Activated CD4-positive, alpha-beta T cell treated with anti-CD3 and anti-CD28 coated beads, Interleukin-2, amount 10 ng/mL, durations not matched to agents 7 days and 5 days (primary cell): Measurements from ENCODE around the gene C6orf136. TPM values are rescaled to one million over a fixed set of nuclear protein-coding genes. Genes with fewer than 3 reads are reported as not detected.
"Not testable (repeated sequence)": the region's sequence is repeated elsewhere in the genome, so short reads cannot be mapped to it uniquely, and the experiment has no call there.

ENCODE experiments used
- CTCF ChIA-PET: fragments of 350-600 bp; sonication (Branson Sonifier 250); formaldehyde crosslinking; loops from one replicate; lab custom pipeline; 2021; ENCODE audit warnings: antibody characterized with exemption; lab: Charles Lee
- POLR2A ChIA-PET: fragments of 350-600 bp; sonication (Branson Sonifier 250); formaldehyde crosslinking; loops from one replicate; lab custom pipeline; 2021; ENCODE audit warnings: antibody characterized with exemption; lab: Charles Lee
- DNase-seq: peaks from one replicate; pipeline ENCODE4 v3.0.0-alpha.2; 2020
- H3K27ac Mint-ChIP-seq: one replicate; pipeline ENCODE4 v1.8.0; 2021; ENCODE audit warnings: mild to moderate bottlenecking, moderate library complexity, mixed read lengths
- H3K27me3 Mint-ChIP-seq: one replicate; pipeline ENCODE4 v1.8.0; 2021; ENCODE audit warnings: mixed read lengths
- H3K36me3 Mint-ChIP-seq: one replicate; pipeline ENCODE4 v1.8.0; 2021; ENCODE audit warnings: low read depth, mixed read lengths
- H3K4me1 Mint-ChIP-seq: one replicate; pipeline ENCODE4 v1.8.0; 2021; ENCODE audit warnings: mixed read lengths
- H3K4me3 Mint-ChIP-seq: one replicate; pipeline ENCODE4 v1.8.0; 2021; ENCODE audit warnings: mild to moderate bottlenecking, moderate library complexity, mixed read lengths
- H3K9me3 Mint-ChIP-seq: one replicate; pipeline ENCODE4 v1.8.0; 2021; ENCODE audit warnings: mixed read lengths
- total RNA-seq, 2 experiments: library from RNA; stranded (reverse); gene quantifications; one replicate each; pipeline ENCODE4 v1.2.3, GENCODE V29; 2021

Gene C6orf136
- total RNA-seq, 2 experiments from 2014 or later: 23.2 to 23.9 TPM

GRCh38 chr6:30645989-30646388, 944 bp upstream of the C6orf136 start:
- Mint-ChIP-seq H3K9me3 (no peaks in the 10 kb centered on the region), H3K4me3 (peak overlapping the region; percentile 85), H3K36me3 (peaks cover 8% of the 10 kb centered on the region), H3K27ac (no peak overlapping the region), H3K4me1 (peaks cover 39% of the 10 kb centered on the region), H3K27me3 (no peaks in the 10 kb centered on the region)
- ChIA-PET CTCF (interaction anchor here (1.5 kb wide), 1 partner anchor 33 kb away, joined by 4 read pairs; no protein-coding TSS in a partner anchor), POLR2A (interaction anchor here (0.5 kb wide), 1 partner anchor 89 kb away, joined by 3 read pairs; the partner anchor contains the start of gene PRR3)
- no peak for DNase-seq

- ChIA-PET CTCF (no interaction called here), POLR2A (no interaction called here)
- Mint-ChIP-seq H3K4me3 (peak overlapping the region; percentile 85), H3K9me3 (no peaks in the 10 kb centered on the region), H3K4me1 (peaks cover 29% of the 10 kb centered on the region), H3K36me3 (peaks cover 22% of the 10 kb centered on the region), H3K27me3 (no peaks in the 10 kb centered on the region), H3K27ac (peak overlapping the region; percentile 94)
- DNase-seq: peak; percentile 74
Observed at GRCh38 chr6:30647242-30648116, 546 bp downstream of the C6orf136 start.

GRCh38 chr6:30651143-30651542, 4.2 kb downstream of the C6orf136 start:
- no peaks in the 10 kb centered on the region for H3K9me3 Mint-ChIP-seq
- H3K36me3 Mint-ChIP-seq: peaks cover 35% of the 10 kb centered on the region
- no peaks in the 10 kb centered on the region for H3K27me3 Mint-ChIP-seq
- no peak for DNase-seq
- H3K4me1 Mint-ChIP-seq: peaks cover 16% of the 10 kb centered on the region
- POLR2A ChIA-PET: interaction anchor here (0.7 kb wide), 1 partner anchor 21 kb away, joined by 4 read pairs; no protein-coding TSS in a partner anchor
- CTCF ChIA-PET: interaction anchor here (0.6 to 1.3 kb wide), 3 partner anchors 19 to 80 kb away, joined by 3 to 4 read pairs (median 3); no protein-coding TSS in a partner anchor
- H3K27ac Mint-ChIP-seq: no peak overlapping the region
- H3K4me3 Mint-ChIP-seq: no peak overlapping the region

- ChIA-PET CTCF (interaction anchor here (1.0 to 1.2 kb wide), 2 partner anchors 45 to 114 kb away, joined by 3 read pairs; no protein-coding TSS in a partner anchor), POLR2A (interaction anchor here (0.6 kb wide), 1 partner anchor 45 kb away, joined by 3 read pairs; no protein-coding TSS in a partner anchor)
- no peaks in the 10 kb centered on the region for H3K27me3 Mint-ChIP-seq
- H3K36me3 Mint-ChIP-seq: peaks cover 48% of the 10 kb centered on the region
- H3K4me1 Mint-ChIP-seq: peaks cover 2% of the 10 kb centered on the region
- no peak overlapping the region for H3K4me3 Mint-ChIP-seq
- no peaks in the 10 kb centered on the region for H3K9me3 Mint-ChIP-seq
- no peak overlapping the region for H3K27ac Mint-ChIP-seq
- DNase-seq: no peak
Observed at GRCh38 chr6:30654798-30655742, 8.1 kb downstream of the C6orf136 start.

GRCh38 chr6:30655743-30656094, 8.8 kb downstream of the C6orf136 start:
- no peaks in the 10 kb centered on the region for H3K27me3 Mint-ChIP-seq
- no peak for DNase-seq
- H3K4me1 Mint-ChIP-seq: peaks cover 2% of the 10 kb centered on the region
- no peaks in the 10 kb centered on the region for H3K9me3 Mint-ChIP-seq
- H3K27ac Mint-ChIP-seq: no peak overlapping the region
- CTCF ChIA-PET: interaction anchor here (0.9 to 1.5 kb wide), 4 partner anchors 23 to 115 kb away, joined by 3 to 4 read pairs (median 3); no protein-coding TSS in a partner anchor
- POLR2A ChIA-PET: no interaction called here
- H3K4me3 Mint-ChIP-seq: no peak overlapping the region
- H3K36me3 Mint-ChIP-seq: peaks cover 48% of the 10 kb centered on the region

- Mint-ChIP-seq H3K27me3 (no peaks in the 10 kb centered on the region), H3K4me1 (peaks cover 2% of the 10 kb centered on the region), H3K4me3 (no peak overlapping the region), H3K36me3 (peaks cover 43% of the 10 kb centered on the region), H3K9me3 (no peaks in the 10 kb centered on the region), H3K27ac (no peak overlapping the region)
- CTCF ChIA-PET: interaction anchor here (0.8 to 1.5 kb wide), 6 partner anchors 13 to 115 kb away, joined by 3 to 4 read pairs (median 3); no protein-coding TSS in a partner anchor
- POLR2A ChIA-PET: no interaction called here
- no peak for DNase-seq
Observed at GRCh38 chr6:30656513-30656912, 9.6 kb downstream of the C6orf136 start.

- no peaks in the 10 kb centered on the region for H3K27me3 Mint-ChIP-seq
- H3K36me3 Mint-ChIP-seq: peaks cover 43% of the 10 kb centered on the region
- ChIA-PET POLR2A (no interaction called here), CTCF (interaction anchor here (0.8 to 1.7 kb wide), 5 partner anchors 14 to 65 kb away, joined by 3 to 5 read pairs (median 4); partner anchors contain the start of gene DHX16)
- no peak for DNase-seq
- no peak overlapping the region for H3K27ac Mint-ChIP-seq
- H3K4me1 Mint-ChIP-seq: peaks cover 2% of the 10 kb centered on the region
- no peak overlapping the region for H3K4me3 Mint-ChIP-seq
- no peaks in the 10 kb centered on the region for H3K9me3 Mint-ChIP-seq
Observed at GRCh38 chr6:30657454-30657853, 10.5 kb downstream of the C6orf136 start.

- H3K9me3 Mint-ChIP-seq, POLR2A ChIA-PET, H3K4me3 Mint-ChIP-seq, H3K27me3 Mint-ChIP-seq, H3K27ac Mint-ChIP-seq, DNase-seq, H3K4me1 Mint-ChIP-seq: not testable (repeated sequence)
- CTCF ChIA-PET: interaction anchor here (1.3 to 2.5 kb wide), 4 partner anchors 9 to 73 kb away, joined by 3 to 5 read pairs (median 5); partner anchors contain the start of gene DHX16
- H3K36me3 Mint-ChIP-seq: peaks cover 47% of the 10 kb centered on the region
Observed at GRCh38 chr6:30657922-30658321, 11.0 kb downstream of the C6orf136 start.

GRCh38 chr6:30664994-30665767, 18.2 kb downstream of the C6orf136 start:
- peaks cover 19% of the 10 kb centered on the region for H3K4me1 Mint-ChIP-seq
- ChIA-PET POLR2A (no interaction called here), CTCF (interaction anchor here (0.8 to 2.3 kb wide), 9 partner anchors 12 to 129 kb away, joined by 3 to 11 read pairs (median 4); partner anchors contain the start of gene MDC1)
- no peaks in the 10 kb centered on the region for H3K27me3 Mint-ChIP-seq
- H3K36me3 Mint-ChIP-seq: peaks cover 45% of the 10 kb centered on the region
- no peak overlapping the region for H3K4me3 Mint-ChIP-seq
- DNase-seq: no peak
- H3K27ac Mint-ChIP-seq: no peak overlapping the region
- no peaks in the 10 kb centered on the region for H3K9me3 Mint-ChIP-seq

- Mint-ChIP-seq H3K36me3 (peaks cover 51% of the 10 kb centered on the region), H3K27ac (peak overlapping the region; percentile 28), H3K4me1 (peaks cover 29% of the 10 kb centered on the region)
- H3K4me3 Mint-ChIP-seq, DNase-seq, H3K9me3 Mint-ChIP-seq, H3K27me3 Mint-ChIP-seq, POLR2A ChIA-PET: not testable (repeated sequence)
- CTCF ChIA-PET: interaction anchor here (0.6 to 2.3 kb wide), 4 partner anchors 13 to 44 kb away, joined by 3 to 11 read pairs (median 4); no protein-coding TSS in a partner anchor
Observed at GRCh38 chr6:30666300-30666699, 19.4 kb downstream of the C6orf136 start.

GRCh38 chr6:30670760-30671527, 24.0 kb downstream of the C6orf136 start:
- peaks cover 42% of the 10 kb centered on the region for H3K4me1 Mint-ChIP-seq
- H3K4me3 Mint-ChIP-seq: peak overlapping the region; percentile 91
- H3K9me3 Mint-ChIP-seq: no peaks in the 10 kb centered on the region
- CTCF ChIA-PET: interaction anchor here (1.4 to 3.0 kb wide), 5 partner anchors 10 to 123 kb away, joined by 3 to 20 read pairs (median 13); no protein-coding TSS in a partner anchor
- DNase-seq: no peak
- no peaks in the 10 kb centered on the region for H3K27me3 Mint-ChIP-seq
- POLR2A ChIA-PET: no interaction called here
- H3K27ac Mint-ChIP-seq: peak overlapping the region; percentile 15
- peaks cover 29% of the 10 kb centered on the region for H3K36me3 Mint-ChIP-seq
